Mononuclear cell (primary cell): ENCODE results near the gene BIRC3. TPM values are rescaled to one million over a fixed set of nuclear protein-coding genes. Genes with fewer than 3 reads are reported as not detected.
"Not testable (repeated sequence)": the region's sequence is repeated elsewhere in the genome, so short reads cannot be mapped to it uniquely, and the experiment has no call there.

Experiments used
- H3K27me3 ChIP-seq: 2 replicates; pipeline ENCODE4 v1.6.0; 2011; ENCODE audit warnings: low read length, control low read depth; ENCODE audit not compliant: insufficient read depth
- H3K4me1 ChIP-seq: 2 replicates; pipeline ENCODE4 v1.5.1; 2011; ENCODE audit warnings: mild to moderate bottlenecking, low read length, control low read depth; ENCODE audit not compliant: insufficient read depth
- H3K4me3 ChIP-seq: 2 replicates; pipeline ENCODE4 v1.5.1; 2011; ENCODE audit warnings: mild to moderate bottlenecking, low read length, moderate library complexity
- H3K9me3 ChIP-seq: 2 replicates; pipeline ENCODE4 v1.5.1; 2011; ENCODE audit warnings: low read depth, mild to moderate bottlenecking, control low read depth, low read length
- total RNA-seq: library from RNA; depleted of rRNA; stranded (reverse); fragments of >200 nt; gene quantifications from one replicate; pipeline ENCODE4 v1.2.3, GENCODE V29; 2012

BIRC3 gene
- total RNA-seq, 1 donor, result 228 TPM

- Histone ChIP-seq H3K27me3 (no peaks in the 10 kb centered on the region), H3K4me3 (no peak overlapping the region), H3K9me3 (no peaks in the 10 kb centered on the region), H3K4me1 (peaks cover 3% of the 10 kb centered on the region)
These were observed 12.9 kb downstream of the BIRC3 start for GRCh38 chr11:102330231-102330630.

- H3K4me3 ChIP-seq, result no peak overlapping the region
- no peaks in the 10 kb centered on the region for H3K27me3 ChIP-seq
- no peaks in the 10 kb centered on the region for H3K9me3 ChIP-seq
- H3K4me1 ChIP-seq, result peaks cover 3% of the 10 kb centered on the region
These were observed 14.1 kb downstream of the BIRC3 start for GRCh38 chr11:102331341-102331740.

- H3K4me3 ChIP-seq, result no peak overlapping the region
- H3K27me3 ChIP-seq, result no peaks in the 10 kb centered on the region
- H3K9me3 ChIP-seq, result no peaks in the 10 kb centered on the region
- H3K4me1 ChIP-seq, result no peaks in the 10 kb centered on the region
These were observed 15.3 kb downstream of the BIRC3 start for GRCh38 chr11:102332611-102332994.

GRCh38 chr11:102338479-102339010 lies 21.3 kb downstream of the BIRC3 start:
- Histone ChIP-seq H3K4me3 (no peak overlapping the region), H3K27me3 (no peaks in the 10 kb centered on the region), H3K9me3 (no peaks in the 10 kb centered on the region), H3K4me1 (no peaks in the 10 kb centered on the region)

GRCh38 chr11:102341311-102341710 lies 24.0 kb downstream of the BIRC3 start:
- not testable (repeated sequence) for H3K9me3 ChIP-seq, H3K4me1 ChIP-seq, H3K4me3 ChIP-seq, H3K27me3 ChIP-seq

- Histone ChIP-seq H3K9me3 (no peaks in the 10 kb centered on the region), H3K4me3 (no peak overlapping the region), H3K27me3 (no peaks in the 10 kb centered on the region)
These were observed 24.6 kb downstream of the BIRC3 start for GRCh38 chr11:102341844-102342318.

GRCh38 chr11:102343809-102344208 lies 26.5 kb downstream of the BIRC3 start:
- no peaks in the 10 kb centered on the region for H3K27me3 ChIP-seq
- no peak overlapping the region for H3K4me3 ChIP-seq
- no peaks in the 10 kb centered on the region for H3K9me3 ChIP-seq
- peaks cover 15% of the 10 kb centered on the region for H3K4me1 ChIP-seq

More at GRCh38 chr11:102341844-102342318, 24.6 kb downstream of the BIRC3 start:
- H3K4me1 ChIP-seq, result peaks cover 9% of the 10 kb centered on the region

- H3K4me1 ChIP-seq, result peaks cover 15% of the 10 kb centered on the region
- H3K27me3 ChIP-seq, result no peaks in the 10 kb centered on the region
- H3K9me3 ChIP-seq, result no peaks in the 10 kb centered on the region
- no peak overlapping the region for H3K4me3 ChIP-seq
These were observed 28.6 kb downstream of the BIRC3 start for GRCh38 chr11:102345904-102346303.

- Histone ChIP-seq H3K4me3 (peak overlapping the region; percentile 90), H3K27me3 (no peaks in the 10 kb centered on the region), H3K9me3 (no peaks in the 10 kb centered on the region), H3K4me1 (peaks cover 15% of the 10 kb centered on the region)
These were observed 29.1 kb downstream of the BIRC3 start for GRCh38 chr11:102346456-102346747.

- Histone ChIP-seq H3K9me3 (no peaks in the 10 kb centered on the region), H3K4me1 (peaks cover 15% of the 10 kb centered on the region), H3K4me3 (peak within 1 kb of the TSS; percentile 90), H3K27me3 (no peaks in the 10 kb centered on the region)
These were observed 29.6 kb downstream of the BIRC3 start, which contains the start of gene BIRC2 for GRCh38 chr11:102346748-102347461. BIRC2 (plus strand) TSS chr11:102347214; CDS start chr11:102349855, 2,641 bp downstream.

GRCh38 chr11:102347462-102348370 lies 30.4 kb downstream of the BIRC3 start:
- no peaks in the 10 kb centered on the region for H3K27me3 ChIP-seq
- H3K4me3 ChIP-seq, result peak overlapping the region; percentile 90
- no peaks in the 10 kb centered on the region for H3K9me3 ChIP-seq
- peaks cover 15% of the 10 kb centered on the region for H3K4me1 ChIP-seq

GRCh38 chr11:102357116-102357515 lies 39.8 kb downstream of the BIRC3 start:
- H3K4me3 ChIP-seq, result no peak overlapping the region
- H3K4me1 ChIP-seq, result peaks cover 19% of the 10 kb centered on the region
- no peaks in the 10 kb centered on the region for H3K27me3 ChIP-seq
- no peaks in the 10 kb centered on the region for H3K9me3 ChIP-seq

- Histone ChIP-seq H3K4me1 (peaks cover 13% of the 10 kb centered on the region), H3K27me3 (no peaks in the 10 kb centered on the region), H3K4me3 (no peak overlapping the region), H3K9me3 (no peaks in the 10 kb centered on the region)
These were observed 42.1 kb downstream of the BIRC3 start for GRCh38 chr11:102359372-102359771.

GRCh38 chr11:102360681-102361080 lies 43.4 kb downstream of the BIRC3 start:
- H3K4me3 ChIP-seq, result no peak overlapping the region
- H3K9me3 ChIP-seq, result no peaks in the 10 kb centered on the region
- peaks cover 13% of the 10 kb centered on the region for H3K4me1 ChIP-seq
- H3K27me3 ChIP-seq, result no peaks in the 10 kb centered on the region
